ENCODE results near the gene AOPEP. TPM values are rescaled to one million over a fixed set of nuclear protein-coding genes. Genes with fewer than 3 reads are reported as not detected.

AOPEP gene
- total RNA-seq, 1 experiment from 2014 or later, result 36.4 TPM

- Histone ChIP-seq H3K9me3 (ENCODE audit: control insufficient read depth, insufficient read depth, low read depth, low read length) (no peaks in the 10 kb centered on the region), H3K4me1 (ENCODE audit: control insufficient read depth, insufficient read depth, low read length) (peaks cover 37% of the 10 kb centered on the region), H3K4me3 (ENCODE audit: low read depth in 2 of 2, low read length in 2 of 2) (peak overlapping the region; percentile 70 to 71), H3K27me3 (ENCODE audit: control insufficient read depth, insufficient read depth, low read length) (no peaks in the 10 kb centered on the region), H3K36me3 (ENCODE audit: control insufficient read depth, insufficient read depth, low read length) (peaks cover 14% of the 10 kb centered on the region), H3K27ac (ENCODE audit: low read length) (peak overlapping the region; percentile 97)
- in situ Hi-C loops (cut with HindIII; ENCODE audit: low pct_unique_long_range_greater_than_20kb, low sequenced_read_pairs) (no loop called here), intact Hi-C loops (cut with micrococcal nuclease; ENCODE audit: unreplicated experiment) (loop anchor here (5.0 kb wide), 2 partner anchors 226 to 326 kb away; no protein-coding TSS in a partner anchor)
- ATAC-seq (peak; percentile 12; the same call in 1 of the 2 replicates), DNase-seq (ENCODE audit: low read depth, low spot score) (no peak)
- POLR2A ChIA-PET, result interaction anchor here (0.5 kb wide), 1 partner anchor 94 kb away, joined by 3 read pairs; no protein-coding TSS in a partner anchor
- no peak for TF ChIP-seq REST (IDR thresholded peaks at IDR 0.05; ENCODE audit: insufficient read depth in 1 of 2, low read depth in 2 of 2, low read length in 1 of 2)
- TF ChIP-seq SIN3A (IDR thresholded peaks at IDR 0.05; ENCODE audit: borderline replicate concordance, insufficient read depth, low read depth, low read length), result no peak
- TF ChIP-seq TCF7L2 (IDR thresholded peaks at IDR 0.05; ENCODE audit: low read depth, low read length), result no peak
- no peak; the same call in 1 of the 2 replicates for TF ChIP-seq POLR2AphosphoS5 (IDR thresholded peaks at IDR 0.05; ENCODE audit: low read depth, low read length)
- no peak for TF ChIP-seq CTCF (IDR thresholded peaks at IDR 0.05)
- BruUV-seq (replicated peaks), result no TSS peak
- CTCF ChIA-PET, result no interaction called here
Observed at GRCh38 chr9:95008151-95008771, 281.8 kb downstream of the AOPEP start.

- no peak for DNase-seq (ENCODE audit: low read depth, low spot score)
- in situ Hi-C loops (cut with HindIII; ENCODE audit: low pct_unique_long_range_greater_than_20kb, low sequenced_read_pairs), result no loop called here
- ChIA-PET CTCF (no interaction called here), POLR2A (interaction anchor here (0.9 kb wide), 1 partner anchor 81 kb away, joined by 3 read pairs; no protein-coding TSS in a partner anchor)
- no peak for ATAC-seq
- BruUV-seq (replicated peaks), result no TSS peak
- peaks cover 36% of the 10 kb centered on the region for H3K4me1 ChIP-seq (ENCODE audit: control insufficient read depth, insufficient read depth, low read length)
- TF ChIP-seq REST (IDR thresholded peaks at IDR 0.05; ENCODE audit: insufficient read depth in 1 of 2, low read depth in 2 of 2, low read length in 1 of 2), result no peak
- no peak for TF ChIP-seq POLR2AphosphoS5 (IDR thresholded peaks at IDR 0.05; ENCODE audit: low read depth, low read length)
- no peak for TF ChIP-seq CTCF (IDR thresholded peaks at IDR 0.05)
- no peak for TF ChIP-seq TCF7L2 (IDR thresholded peaks at IDR 0.05; ENCODE audit: low read depth, low read length)
- TF ChIP-seq SIN3A (IDR thresholded peaks at IDR 0.05; ENCODE audit: borderline replicate concordance, insufficient read depth, low read depth, low read length), result no peak
- peak overlapping the region; percentile 84 for H3K27ac ChIP-seq (ENCODE audit: low read length)
- H3K36me3 ChIP-seq (ENCODE audit: control insufficient read depth, insufficient read depth, low read length), result peaks cover 18% of the 10 kb centered on the region
- intact Hi-C loops (cut with micrococcal nuclease; ENCODE audit: unreplicated experiment), result loop anchor here (5.0 kb wide), 2 partner anchors 227 to 327 kb away; no protein-coding TSS in a partner anchor
- no peak overlapping the region for H3K4me3 ChIP-seq (ENCODE audit: low read depth in 2 of 2, low read length in 2 of 2)
- H3K9me3 ChIP-seq (ENCODE audit: control insufficient read depth, insufficient read depth, low read depth, low read length), result no peaks in the 10 kb centered on the region
- H3K27me3 ChIP-seq (ENCODE audit: control insufficient read depth, insufficient read depth, low read length), result no peaks in the 10 kb centered on the region
Observed at GRCh38 chr9:95009459-95009858, 283.0 kb downstream of the AOPEP start.

Measured in Panc1 (cell line).